ENCODE results near the gene SPEN.
A peak's percentile ranks its signal among the peaks of the same experiment; 100 is the strongest.

Gene SPEN

GRCh38 chr1:15848143-15848928, 829 bp downstream of the SPEN start:
- DNase-seq, result peak; percentile 49
- H3K27me3 Mint-ChIP-seq (ENCODE audit: low read depth, poor library complexity), result no peaks in the 10 kb centered on the region
- peaks cover 46% of the 10 kb centered on the region for H3K4me1 Mint-ChIP-seq
- H3K36me3 Mint-ChIP-seq (ENCODE audit: low read depth), result no peaks in the 10 kb centered on the region
- TF ChIP-seq CTCF (IDR thresholded peaks at IDR 0.05), result no peak
- H3K9me3 Mint-ChIP-seq, result no peaks in the 10 kb centered on the region
- peak overlapping the region; percentile 100 for H3K27ac Mint-ChIP-seq
- H3K4me3 Mint-ChIP-seq, result peak overlapping the region; percentile 92

- peak overlapping the region; percentile 92 for H3K4me3 Mint-ChIP-seq
- H3K4me1 Mint-ChIP-seq, result peaks cover 40% of the 10 kb centered on the region
- no peaks in the 10 kb centered on the region for H3K9me3 Mint-ChIP-seq
- TF ChIP-seq CTCF (IDR thresholded peaks at IDR 0.05), result no peak
- peaks cover 3% of the 10 kb centered on the region for H3K36me3 Mint-ChIP-seq (ENCODE audit: low read depth)
- peak; percentile 90 for DNase-seq
- H3K27ac Mint-ChIP-seq, result peak overlapping the region; percentile 100
- no peaks in the 10 kb centered on the region for H3K27me3 Mint-ChIP-seq (ENCODE audit: low read depth, poor library complexity)
Measured at GRCh38 chr1:15848929-15849774, 1.6 kb downstream of the SPEN start.

GRCh38 chr1:15849775-15850324, 2.3 kb downstream of the SPEN start:
- Mint-ChIP-seq H3K9me3 (peaks cover 6% of the 10 kb centered on the region), H3K36me3 (ENCODE audit: low read depth) (peaks cover 10% of the 10 kb centered on the region), H3K4me3 (peak overlapping the region; percentile 92), H3K27ac (peak overlapping the region; percentile 100), H3K4me1 (peaks cover 39% of the 10 kb centered on the region), H3K27me3 (ENCODE audit: low read depth, poor library complexity) (no peaks in the 10 kb centered on the region)
- DNase-seq, result peak; percentile 72
- no peak for TF ChIP-seq CTCF (IDR thresholded peaks at IDR 0.05)

- Mint-ChIP-seq H3K27me3 (ENCODE audit: low read depth, poor library complexity) (no peaks in the 10 kb centered on the region), H3K4me3 (peak overlapping the region; percentile 92), H3K36me3 (ENCODE audit: low read depth) (peaks cover 16% of the 10 kb centered on the region), H3K4me1 (peaks cover 32% of the 10 kb centered on the region), H3K9me3 (peaks cover 8% of the 10 kb centered on the region), H3K27ac (peak overlapping the region; percentile 100)
- DNase-seq, result no peak
- no peak for TF ChIP-seq CTCF (IDR thresholded peaks at IDR 0.05)
Measured at GRCh38 chr1:15850471-15851001, 3.0 kb downstream of the SPEN start.

- no peak for TF ChIP-seq CTCF (IDR thresholded peaks at IDR 0.05)
- DNase-seq, result no peak
- Mint-ChIP-seq H3K36me3 (ENCODE audit: low read depth) (peaks cover 16% of the 10 kb centered on the region), H3K27ac (peak overlapping the region; percentile 28), H3K4me3 (peak overlapping the region; percentile 92), H3K27me3 (ENCODE audit: low read depth, poor library complexity) (no peaks in the 10 kb centered on the region), H3K9me3 (peaks cover 8% of the 10 kb centered on the region), H3K4me1 (peaks cover 32% of the 10 kb centered on the region)
Measured at GRCh38 chr1:15851210-15852035, 3.9 kb downstream of the SPEN start.

All from nephron progenitor cell (in vitro differentiated cells).